Activated T-helper 9 cell treated with anti-CD3 and anti-CD28 coated beads, Interleukin-2, amount 50 U/mL, for 16 hours (primary cell): ENCODE measurements around the gene RORC.

Source experiments
- DNase-seq: peaks from one replicate; pipeline ENCODE4 v3.0.0-alpha.2; 2020; ENCODE audit warnings: low read depth

The RORC gene

DNA sequence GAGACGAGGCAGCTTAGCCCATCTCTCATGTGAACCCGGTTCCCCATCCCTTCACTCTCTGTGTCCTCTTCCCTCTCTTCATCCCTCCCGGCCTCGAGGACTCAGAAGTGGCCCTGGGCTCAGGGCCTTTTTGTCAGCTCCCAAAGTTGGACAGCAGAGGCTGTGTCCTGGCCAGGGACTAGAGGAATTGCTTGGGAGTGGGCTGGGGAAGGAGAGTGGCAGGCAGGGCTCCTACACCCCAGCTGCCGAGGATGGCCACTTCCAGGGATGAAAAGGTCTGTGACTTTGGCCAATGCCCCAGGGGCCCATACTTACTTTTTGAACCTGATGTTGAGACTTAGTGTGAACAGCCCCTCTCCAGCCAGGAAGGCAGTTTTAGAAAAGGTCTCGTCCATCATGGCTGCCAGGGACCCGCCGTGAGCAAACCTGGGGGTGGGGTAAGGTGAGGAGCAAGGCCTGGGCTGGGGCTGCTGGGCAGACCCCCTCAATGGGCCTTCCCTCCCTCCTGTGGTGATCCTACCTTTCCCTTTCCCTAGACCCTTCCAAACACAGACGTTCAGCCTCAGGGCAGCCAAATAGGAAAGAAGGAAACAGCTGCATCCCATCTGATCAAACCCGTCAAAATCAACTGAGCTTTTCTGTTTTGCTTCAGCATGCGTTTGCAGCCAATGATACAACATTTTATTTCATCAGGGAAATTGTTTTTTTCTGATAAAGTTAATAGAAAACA is 16.4 kb upstream of the RORC start:
- DNase-seq, result no peak

DNA sequence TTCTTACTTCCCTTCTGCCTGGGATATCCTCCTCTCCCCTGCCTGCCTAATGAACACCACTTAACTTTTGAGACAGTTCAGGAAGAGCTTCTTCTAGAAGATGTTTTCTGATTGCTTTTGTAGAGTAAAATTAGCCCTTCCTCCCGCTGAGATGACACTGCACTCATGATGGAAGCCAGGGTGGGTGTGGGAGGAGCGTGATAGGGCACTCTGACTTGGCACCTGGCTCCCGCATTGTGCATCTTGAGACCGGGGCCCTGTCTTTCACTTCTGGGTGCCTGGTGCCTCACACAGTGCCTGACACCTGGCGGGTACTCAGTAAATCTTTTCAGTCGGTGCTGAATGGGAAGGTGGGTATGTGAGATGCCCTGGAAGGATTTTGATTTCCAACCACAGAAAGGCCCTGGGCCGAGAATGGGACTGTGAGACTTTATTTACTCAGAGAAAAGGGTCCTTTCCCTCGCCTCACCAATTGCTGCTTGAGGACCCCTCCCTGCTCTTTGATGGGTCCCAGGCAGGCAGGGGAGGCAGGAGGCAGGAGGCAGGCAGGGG is 15.2 kb upstream of the RORC start:
- DNase-seq, result no peak

DNA sequence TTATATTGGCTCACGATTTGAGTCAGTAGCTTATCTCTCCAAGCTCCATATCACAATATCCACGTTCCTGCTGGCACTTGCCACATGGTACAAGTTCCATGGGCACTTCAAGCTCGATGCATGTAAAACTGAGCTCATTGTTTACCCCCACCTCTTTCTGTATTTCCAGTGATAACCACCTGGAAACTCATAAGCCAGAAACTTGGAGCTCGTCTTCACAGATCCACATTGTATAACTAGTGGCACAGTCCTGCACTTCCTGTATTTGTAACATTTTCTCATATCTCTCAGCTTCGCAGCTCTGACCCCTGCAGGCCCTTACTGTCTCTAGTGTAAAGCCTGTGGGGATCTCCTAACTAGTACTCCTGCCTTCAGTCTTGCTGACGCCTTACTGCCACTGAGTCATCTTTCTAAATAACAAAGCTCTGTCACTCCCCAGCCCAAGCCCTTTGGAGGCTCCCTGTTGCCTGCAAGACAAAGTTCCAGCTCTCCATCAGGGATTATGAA is 14.5 kb upstream of the RORC start:
- no peak for DNase-seq

DNA sequence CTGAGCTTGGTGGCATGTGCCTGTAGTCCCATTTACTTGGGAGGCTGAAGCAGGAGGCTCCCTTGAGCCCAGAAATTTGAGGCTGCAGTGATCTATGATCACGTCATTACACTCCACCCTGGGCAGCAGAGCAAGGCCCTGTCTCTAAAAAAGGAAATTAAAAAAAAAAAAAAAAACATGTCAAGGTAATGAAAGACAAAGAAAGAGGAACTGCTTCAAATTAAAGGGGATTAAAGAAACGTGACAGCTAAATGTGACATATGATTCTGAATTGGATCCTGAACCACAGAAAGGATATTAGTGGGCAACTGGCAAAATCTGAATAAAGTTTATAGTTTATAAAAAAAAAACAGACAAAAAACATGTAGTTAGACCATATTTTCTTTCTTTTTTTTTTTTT is 11.8 kb upstream of the RORC start:
- no peak for DNase-seq

DNA sequence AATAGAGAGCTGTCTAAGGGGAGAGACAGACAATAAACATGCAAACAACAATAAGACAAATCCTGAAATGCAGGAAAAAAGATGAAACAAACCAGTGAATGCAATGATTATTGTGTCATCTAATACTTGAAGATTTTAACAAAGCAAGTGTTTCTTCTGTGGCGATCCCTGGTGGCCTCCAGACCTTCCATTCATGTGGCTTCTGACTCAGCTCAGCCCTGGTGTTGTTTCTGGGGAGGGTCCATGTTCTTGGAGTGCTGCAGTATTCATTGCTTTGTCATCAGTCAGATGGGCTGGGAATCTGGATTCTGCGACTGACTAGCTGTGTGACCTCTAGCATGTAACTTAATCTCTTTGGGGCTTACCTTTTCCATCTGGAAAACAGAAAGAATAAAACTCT is 9.5 kb upstream of the RORC start:
- DNase-seq, result no peak

DNA sequence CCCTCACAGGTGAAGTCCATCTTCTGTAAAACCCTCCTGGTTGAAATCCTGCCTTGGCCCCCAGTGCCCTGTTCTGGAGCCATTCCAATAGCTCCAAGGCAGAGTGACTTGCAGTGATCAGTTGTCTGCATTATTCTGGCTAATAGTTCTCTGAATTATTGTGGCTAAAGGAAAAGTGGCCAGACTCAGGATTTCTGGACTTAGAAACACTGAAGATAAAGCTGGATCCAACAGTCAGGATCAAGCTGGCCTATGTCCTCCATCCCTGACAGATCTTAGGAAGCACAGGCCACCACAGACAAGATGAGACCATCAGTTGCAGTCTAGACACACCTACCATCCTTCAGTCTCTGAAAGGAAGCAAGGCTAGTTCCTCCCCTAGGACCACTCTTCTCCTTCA is 8.8 kb upstream of the RORC start:
- no peak for DNase-seq

DNA sequence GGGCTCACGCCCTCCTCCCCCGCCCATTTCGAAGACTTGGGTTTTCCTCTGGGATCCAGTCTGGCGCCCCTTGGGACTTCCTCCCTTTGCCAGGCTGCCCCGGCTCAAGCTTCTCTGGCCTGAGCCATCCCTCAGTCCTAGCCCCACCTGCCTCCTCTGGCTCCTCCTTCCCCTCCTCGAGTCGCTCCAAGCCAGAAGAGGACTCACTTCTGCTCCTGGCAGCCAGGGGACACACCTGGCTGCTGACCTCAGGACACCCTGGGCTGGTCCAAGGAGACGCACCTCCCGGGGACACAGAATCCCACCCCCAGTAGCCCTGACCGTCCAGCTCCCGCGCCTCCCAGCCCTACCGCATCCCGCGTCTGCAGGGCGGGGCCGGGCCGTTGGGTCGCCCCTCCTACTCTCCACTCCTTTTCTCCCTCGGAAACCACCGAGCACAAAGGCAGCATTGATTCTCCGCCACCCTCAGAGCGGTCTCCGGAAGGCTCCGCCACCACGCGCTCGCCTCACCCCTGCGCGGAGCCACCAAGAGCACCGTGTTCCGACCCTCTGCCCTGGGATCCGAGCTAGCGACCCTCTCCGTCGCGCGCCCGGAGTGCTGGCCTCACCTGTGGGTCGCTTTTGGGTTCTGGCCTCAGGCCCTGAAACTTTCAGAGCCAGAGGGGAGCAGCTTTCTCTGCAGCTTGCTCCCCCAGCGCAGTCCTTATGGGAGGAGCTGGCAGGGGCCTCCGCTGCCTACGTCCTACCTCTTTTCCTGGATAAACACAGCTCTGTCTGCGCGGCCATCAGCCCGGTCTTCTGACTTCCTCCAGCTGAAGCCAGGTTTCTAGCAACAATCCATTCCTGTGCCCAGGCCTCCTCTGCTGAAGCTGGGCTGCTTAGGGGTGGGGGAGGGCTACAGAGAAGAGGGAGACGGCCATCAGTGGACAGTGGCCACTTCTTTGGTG is 8.1 kb upstream of the RORC start, which contains the start of gene C2CD4D:
Gene C2CD4D, minus strand, starts transcription at position 364 of the 947 bp plus-strand sequence. CDS start 831 bp downstream, outside the sequence.
- peak; percentile 66 for DNase-seq

DNA sequence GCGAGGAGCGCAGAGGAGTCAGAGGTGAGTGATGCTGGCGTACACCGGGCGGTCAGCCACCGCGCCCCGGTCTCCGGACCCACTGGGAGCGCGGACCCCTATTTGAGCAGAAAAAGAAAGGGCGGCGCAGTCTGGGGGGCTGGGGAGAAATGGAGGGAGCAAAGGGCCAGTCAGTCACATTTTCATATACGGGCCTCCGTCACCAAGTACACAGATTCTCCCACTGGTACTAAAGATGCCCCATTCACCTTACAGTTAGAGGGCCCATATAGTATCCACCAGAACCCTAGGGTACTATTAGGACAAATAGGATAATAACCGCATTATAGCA is 7.4 kb upstream of the RORC start:
- no peak for DNase-seq

DNA sequence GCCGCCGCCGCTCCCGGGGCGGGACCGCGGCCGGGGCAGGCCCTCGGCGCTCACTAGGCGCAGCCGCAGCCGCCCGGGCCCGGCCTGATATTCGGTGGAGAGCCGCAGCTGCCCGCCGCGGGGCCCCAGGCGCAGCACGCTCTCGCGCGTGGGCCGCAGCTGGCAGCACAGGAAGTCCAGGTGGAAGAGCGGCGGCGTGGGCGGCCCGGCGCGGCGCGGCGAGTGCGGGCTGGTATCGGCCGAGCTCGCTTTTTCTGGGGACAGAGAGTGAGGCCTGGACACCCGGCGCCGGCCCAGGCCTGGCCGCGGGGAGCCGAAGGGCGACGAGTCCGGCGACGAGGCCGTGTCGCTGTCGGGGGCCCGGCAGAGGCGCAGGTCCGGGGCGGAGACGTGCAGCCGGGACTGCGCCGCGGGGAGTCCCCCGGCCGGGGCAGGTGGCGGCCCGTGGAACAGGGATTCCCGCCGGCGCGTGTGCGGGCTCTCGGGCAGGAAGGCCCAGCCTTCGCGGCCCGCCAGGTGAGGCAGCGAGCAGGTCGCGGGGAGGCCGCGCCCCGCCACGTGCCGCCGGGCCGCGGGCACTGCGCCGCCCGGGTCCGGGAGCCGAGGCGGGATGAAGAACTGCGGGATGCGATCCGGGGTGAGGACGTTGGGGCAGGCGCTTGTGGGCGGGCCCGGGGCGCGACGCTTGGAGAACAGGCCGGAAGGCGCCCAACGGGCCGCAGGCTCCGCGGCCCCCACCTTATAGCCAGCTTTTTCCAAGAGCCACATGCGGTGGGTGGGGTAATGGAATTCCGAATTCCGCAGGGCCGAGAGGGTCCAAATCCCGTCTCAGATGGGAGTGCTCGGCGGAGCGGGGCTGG is 6.8 kb upstream of the RORC start:
- peak; percentile 43 for DNase-seq

DNA sequence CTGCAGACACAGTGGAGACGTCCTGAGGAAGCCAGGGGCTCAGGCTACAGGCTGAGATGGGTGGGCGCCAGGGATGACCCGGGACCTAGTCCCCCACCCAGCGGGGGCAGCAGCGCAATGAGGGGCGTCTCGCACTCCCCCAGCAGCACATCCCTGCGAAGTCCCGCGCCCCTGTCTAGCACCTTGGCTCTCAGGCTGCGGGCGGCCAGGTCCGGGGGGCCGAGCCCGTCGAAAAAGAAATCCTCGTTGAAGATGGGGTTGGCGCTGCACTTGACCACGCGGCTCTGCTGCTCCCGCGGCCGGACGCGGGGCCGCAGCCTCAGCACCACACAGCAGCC is 6.3 kb upstream of the RORC start:
- no peak for DNase-seq

DNA sequence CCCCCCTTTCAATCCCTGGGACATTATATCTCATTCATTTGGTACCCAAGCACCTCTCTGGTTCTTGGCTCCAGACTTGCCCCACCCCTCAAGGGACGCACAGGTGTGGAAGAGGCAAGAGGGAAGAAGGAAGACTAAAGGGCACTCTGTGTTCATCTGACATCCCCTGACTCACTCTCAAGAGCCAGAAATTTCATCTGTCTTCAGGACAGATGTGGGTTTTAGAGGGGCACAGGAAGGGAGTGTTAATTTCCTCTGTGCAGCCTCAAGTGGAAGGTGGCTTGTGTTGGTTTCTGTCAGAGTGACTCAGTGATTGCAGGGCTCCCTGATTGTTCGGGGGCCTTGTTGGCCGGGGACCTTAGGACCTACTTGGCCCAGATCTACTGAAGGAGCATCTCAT is 5.6 kb upstream of the RORC start:
- DNase-seq, result no peak

DNA sequence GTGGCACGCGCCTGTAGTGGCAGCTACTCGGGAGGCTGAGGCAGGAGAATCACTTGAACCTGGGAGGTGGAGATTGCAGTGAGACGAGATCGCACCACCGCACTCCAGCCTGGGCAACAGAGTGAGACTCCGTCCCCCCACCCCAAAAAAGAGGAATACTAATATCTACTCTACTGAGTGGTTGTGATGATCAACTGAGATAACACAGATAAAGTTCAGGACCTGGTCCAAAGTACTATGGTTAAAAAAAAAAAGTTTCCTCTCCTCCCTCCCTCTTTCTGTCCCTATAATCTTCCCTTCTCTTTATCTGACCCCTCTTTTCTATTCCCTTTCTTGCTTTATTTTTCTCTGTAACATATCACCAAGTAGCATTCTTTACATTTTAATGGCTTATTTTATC is 4.0 kb upstream of the RORC start:
- DNase-seq, result no peak

DNA sequence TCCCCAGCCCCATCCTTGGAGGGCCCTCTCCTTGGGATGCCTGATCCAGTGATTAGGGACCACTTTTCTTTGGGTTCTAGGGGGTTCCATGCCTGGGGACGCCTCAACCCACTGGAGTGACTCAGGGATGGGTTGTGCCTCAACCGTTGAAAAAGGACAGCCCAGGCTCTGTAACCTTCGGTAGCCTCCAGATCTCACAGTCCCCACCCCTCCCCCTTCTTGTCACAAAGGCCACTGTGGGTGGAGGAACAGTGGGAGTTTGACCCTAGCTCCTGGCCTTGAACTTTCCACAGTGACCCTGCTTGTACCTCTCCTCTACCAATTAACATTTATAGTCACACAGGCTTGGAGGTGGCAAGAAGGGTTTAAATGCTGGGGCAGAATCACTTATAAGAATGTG is 2.6 kb upstream of the RORC start:
- DNase-seq, result no peak

DNA sequence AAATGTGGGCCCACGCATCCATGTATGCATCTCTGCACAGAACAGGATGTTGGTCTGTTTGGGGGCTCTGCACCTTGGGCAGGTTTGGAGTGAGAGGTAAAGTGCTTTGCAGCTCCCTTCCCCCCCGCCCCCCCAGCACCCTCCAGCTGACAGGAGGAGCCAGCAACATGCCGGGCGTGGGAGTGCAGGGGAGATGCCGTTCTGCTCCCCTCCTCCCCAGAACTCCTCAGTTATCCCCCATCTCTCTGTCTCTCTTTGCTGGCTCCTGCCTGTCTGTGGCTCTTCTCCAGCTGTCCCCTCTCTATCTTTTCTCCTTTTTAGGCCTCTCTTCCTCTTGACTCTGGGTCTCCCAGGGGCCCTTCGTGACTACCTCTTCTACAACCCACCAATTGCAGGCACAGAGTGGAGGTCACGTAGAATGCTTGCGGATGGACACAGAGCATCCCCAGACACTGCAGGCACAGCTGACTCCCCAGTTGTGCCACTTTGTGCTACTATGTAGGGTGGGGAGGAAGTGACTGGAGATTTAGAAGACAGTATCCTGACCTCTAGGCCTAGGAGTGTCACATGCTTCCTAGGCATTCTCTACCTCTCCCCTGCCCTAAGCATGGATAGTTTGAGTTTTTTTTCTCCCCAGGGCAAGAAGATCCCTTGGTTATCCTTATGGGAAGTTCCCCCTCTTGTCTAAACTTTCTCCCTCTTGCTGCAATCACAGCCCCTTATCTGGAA is 1.7 kb upstream of the RORC start:
- DNase-seq, result no peak

DNA sequence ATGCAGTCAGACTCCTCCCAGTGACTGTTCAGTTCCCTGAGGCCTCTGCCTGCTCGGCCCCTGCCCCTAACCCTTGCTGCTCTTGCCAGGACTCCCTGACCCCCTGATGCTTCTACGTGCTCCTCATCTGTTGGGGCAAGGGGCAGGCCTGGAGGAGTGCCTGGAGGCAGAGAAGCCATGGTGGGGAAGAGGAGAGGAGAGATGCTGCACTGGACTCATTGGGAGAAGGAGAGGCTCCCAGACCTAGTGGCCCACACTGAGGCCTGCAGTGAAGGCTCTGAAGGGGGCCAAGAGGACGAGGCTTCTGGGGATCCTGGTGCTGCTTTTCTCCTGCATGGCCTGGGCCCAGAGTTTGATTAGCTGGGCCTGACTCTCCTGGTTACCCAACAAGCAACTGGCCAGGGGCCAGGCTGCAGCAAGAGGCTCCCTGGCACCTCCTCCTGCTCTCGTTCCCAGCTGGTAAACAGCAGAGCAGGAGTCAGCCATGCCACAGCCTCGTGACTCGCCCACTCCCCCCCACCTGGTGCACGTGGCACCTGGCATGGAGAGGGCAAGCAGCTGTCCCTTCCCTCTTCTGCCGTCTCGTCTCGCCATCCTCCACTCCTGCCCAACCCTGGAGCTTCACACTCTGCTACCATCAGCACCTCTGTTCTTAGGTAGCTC is 847 bp upstream of the RORC start:
- DNase-seq, result no peak

DNA sequence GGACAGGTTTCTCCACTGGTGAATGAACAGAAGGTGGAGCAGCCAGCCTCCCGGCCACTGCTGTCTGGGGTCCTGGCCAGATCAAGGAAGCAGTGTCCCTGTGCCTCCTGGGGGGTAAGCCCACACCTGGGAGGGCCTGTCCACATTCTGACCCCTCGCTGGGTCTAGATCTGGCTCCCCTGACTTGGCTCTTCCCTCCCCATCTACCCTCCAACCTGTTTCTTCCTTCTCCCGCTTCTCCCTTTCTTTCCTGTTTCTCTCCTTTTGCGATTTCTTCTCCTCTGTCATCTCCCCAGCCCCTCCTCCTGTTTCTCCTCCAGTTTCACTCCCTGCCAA is 378 bp downstream of the RORC start:
- DNase-seq, result no peak

DNA sequence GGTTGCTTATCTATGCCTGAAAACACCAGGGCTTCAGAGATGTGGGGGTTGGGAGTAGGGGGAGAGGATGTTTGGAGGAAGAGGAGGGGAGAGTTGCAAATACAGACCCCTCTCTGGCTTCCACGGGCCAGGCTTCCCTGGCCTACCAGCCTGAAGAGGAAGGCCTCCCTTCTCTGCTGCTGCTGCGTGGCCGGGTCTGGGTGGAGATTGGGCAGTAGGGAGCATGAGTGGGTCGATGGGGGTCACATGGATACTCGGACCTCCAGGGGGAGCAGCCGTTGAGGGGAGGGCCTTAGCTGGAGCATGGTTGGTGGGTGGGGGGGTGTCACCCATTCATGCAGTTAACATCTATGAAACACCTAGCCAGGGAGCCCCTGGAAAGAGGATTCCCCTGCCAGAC is 1.5 kb downstream of the RORC start:
- DNase-seq, result no peak

DNA sequence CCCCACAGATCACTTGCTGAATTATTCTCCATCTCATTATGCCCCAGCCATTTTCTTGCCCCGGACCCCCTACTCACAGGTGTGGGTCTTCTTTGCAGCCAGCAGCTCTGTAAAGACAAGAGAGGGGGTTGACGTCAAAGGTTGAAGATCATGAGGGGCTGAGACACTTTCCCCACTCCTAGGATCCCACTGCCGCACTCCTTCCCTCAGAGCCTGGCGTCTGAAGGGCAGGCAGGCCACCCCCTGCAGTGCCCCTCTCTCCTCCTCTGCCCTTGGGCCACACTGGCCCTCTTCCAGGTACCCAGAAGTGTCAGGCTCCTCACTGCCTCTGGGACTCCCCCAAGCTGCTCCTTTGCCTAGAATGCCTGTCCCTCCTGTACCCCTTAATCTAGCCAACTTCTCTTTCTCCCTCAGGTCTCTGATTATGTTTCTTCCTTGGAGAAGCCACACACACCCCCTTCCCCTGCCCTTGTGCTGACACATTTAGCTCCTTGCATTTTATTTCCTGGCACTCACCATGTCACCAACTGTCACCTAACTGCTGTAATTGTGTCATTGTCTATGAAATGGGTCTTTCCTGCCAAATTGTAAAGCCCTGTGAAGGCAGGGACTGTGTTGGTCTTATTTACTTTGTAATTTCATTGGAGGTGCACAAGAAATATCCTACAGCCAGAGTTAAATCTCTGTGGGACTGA is 2.1 kb downstream of the RORC start:
- no peak for DNase-seq

DNA sequence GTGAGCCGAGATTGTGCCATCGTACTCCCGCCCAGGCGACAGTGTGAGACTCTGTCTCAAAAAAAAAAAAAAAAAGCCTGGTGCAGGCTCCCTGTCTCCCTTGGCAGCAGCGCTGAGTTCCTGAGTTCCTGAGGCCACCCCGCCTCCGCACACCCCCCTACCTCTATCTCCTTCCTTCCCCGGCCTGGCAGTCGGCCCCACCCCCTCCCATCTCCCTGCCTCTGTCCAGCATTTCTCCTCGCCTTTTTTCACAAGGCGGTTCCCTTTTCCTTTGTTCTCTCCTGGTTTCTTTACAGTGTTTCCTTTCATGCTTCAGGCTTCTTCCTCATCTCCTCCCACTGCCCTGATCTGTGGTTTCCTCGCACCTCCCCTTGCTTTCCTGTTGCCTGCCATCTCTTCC is 2.7 kb downstream of the RORC start:
- DNase-seq, result no peak

DNA sequence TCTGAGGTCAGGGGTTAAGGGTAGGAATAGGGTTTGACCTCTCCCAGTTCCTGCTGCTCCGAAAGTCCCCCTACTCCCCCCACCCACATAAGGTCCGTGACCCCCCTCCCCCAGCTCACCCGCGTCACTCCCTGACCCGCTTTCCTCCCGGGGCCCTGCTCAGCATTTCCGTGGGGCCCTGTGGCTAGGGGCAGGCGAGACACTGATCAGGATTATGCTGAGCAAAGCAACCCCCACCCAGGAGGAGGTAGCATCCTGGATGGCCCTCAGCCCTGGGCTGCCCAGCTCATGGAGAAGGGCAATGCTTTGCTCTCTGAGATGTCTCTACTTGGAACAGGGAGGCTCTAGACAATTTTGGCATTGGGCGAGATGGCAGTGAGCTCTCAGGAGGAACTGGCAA is 3.7 kb downstream of the RORC start:
- DNase-seq, result no peak
